Panc1 (cell line): ENCODE data around the gene CNTN5. TPM values are rescaled to one million over a fixed set of nuclear protein-coding genes. Genes with fewer than 3 reads are reported as not detected.

Experiments
- ATAC-seq: fragments of 200-7000 bp; cut with Tn5 transposase; 2 replicates; pipeline ENCODE4 v1.9.1; 2020; ENCODE audit warnings: mild to moderate bottlenecking, moderate library complexity
- BruUV-seq: library from RNA; stranded (reverse); fragments of 400-500 nt; replicated peaks from 2 replicates; lab custom pipeline; 2021; lab: Mats Ljungman, UMichigan
- CTCF ChIA-PET: fragments of 300-600 bp; sonication (Branson Sonifier 250); formaldehyde crosslinking; loops from one replicate; lab custom pipeline; 2022; ENCODE audit warnings: antibody characterized with exemption; lab: Charles Lee
- POLR2A ChIA-PET: fragments of 300-600 bp; sonication (Branson Sonifier 250); formaldehyde crosslinking; loops from one replicate; lab custom pipeline; 2022; ENCODE audit warnings: antibody characterized with exemption; lab: Charles Lee
- DNase-seq: peaks from one replicate; pipeline ENCODE4 v3.0.0-alpha.2; 2010; ENCODE audit warnings: low read depth, low spot score
- H3K27ac ChIP-seq: 2 replicates; pipeline ENCODE4 v1.5.1; 2011; ENCODE audit warnings: mild to moderate bottlenecking, low read length, inconsistent platforms
- H3K27me3 ChIP-seq: fragments of 200-500 bp; sonication (Bioruptor generic); 2 replicates; pipeline ENCODE4 v1.6.0; 2014; ENCODE audit warnings: low read length, inconsistent platforms; ENCODE audit not compliant: control insufficient read depth, insufficient read depth
- H3K36me3 ChIP-seq: fragments of 200-500 bp; sonication (Bioruptor generic); 2 replicates; pipeline ENCODE4 v1.5.1; 2014; ENCODE audit warnings: inconsistent platforms, mild to moderate bottlenecking, low read length, moderate library complexity; ENCODE audit not compliant: control insufficient read depth, insufficient read depth
- H3K4me1 ChIP-seq: 2 replicates; pipeline ENCODE4 v1.5.1; 2011; ENCODE audit warnings: inconsistent platforms, mild to moderate bottlenecking, low read length, moderate library complexity; ENCODE audit not compliant: control insufficient read depth, insufficient read depth
- H3K4me3 ChIP-seq, 2 experiments: 2 replicates each; pipeline ENCODE4 v1.5.1; 2011 to 2012; ENCODE audit warnings: low read depth in 2 of 2, low read length in 2 of 2, mild to moderate bottlenecking in 2 of 2, inconsistent platforms in 1 of 2, moderate library complexity in 1 of 2
- H3K9me3 ChIP-seq: fragments of 200-500 bp; sonication (Bioruptor generic); 2 replicates; pipeline ENCODE4 v1.5.1; 2014; ENCODE audit warnings: low read depth, mild to moderate bottlenecking, inconsistent platforms, low read length, moderate library complexity; ENCODE audit not compliant: control insufficient read depth, insufficient read depth
- CTCF ChIP-seq: fragments of 450-650 bp; IDR thresholded peaks from 2 replicates; pipeline ENCODE4 v1.5.1; 2017; ENCODE audit warnings: mild to moderate bottlenecking
- POLR2AphosphoS5 ChIP-seq: IDR thresholded peaks from 2 replicates; pipeline ENCODE4 v1.6.1; 2012; ENCODE audit warnings: mild to moderate bottlenecking, low read depth, low read length, moderate library complexity
- REST ChIP-seq, 2 experiments: IDR thresholded peaks; 2 replicates each; pipeline ENCODE4 v1.6.1; 2011 to 2012; ENCODE audit warnings: low read depth in 2 of 2, control low read depth in 1 of 2, low read length in 1 of 2, mild to moderate bottlenecking in 1 of 2, moderate library complexity in 1 of 2; ENCODE audit not compliant: insufficient read depth in 1 of 2
- SIN3A ChIP-seq: IDR thresholded peaks from 2 replicates; pipeline ENCODE4 v1.6.1; 2012; ENCODE audit warnings: low read depth, mild to moderate bottlenecking, low read length, moderate library complexity, borderline replicate concordance; ENCODE audit not compliant: insufficient read depth
- TCF7L2 ChIP-seq: IDR thresholded peaks from 2 replicates; pipeline ENCODE4 v1.6.1; 2011; ENCODE audit warnings: mild to moderate bottlenecking, low read depth, low read length, inconsistent platforms
- in situ Hi-C: cut with HindIII; loops from 2 replicates; pipeline ENCODE4 v1.10.0; 2016; ENCODE audit warnings: low sequenced_read_pairs, low pct_unique_long_range_greater_than_20kb
- intact Hi-C: fragments of 100-400 bp; cut with micrococcal nuclease; formaldehyde crosslinking; loops from one replicate; pipeline ENCODE4 v1.10.0; 2022; ENCODE audit not compliant: unreplicated experiment
- total RNA-seq: library from RNA; stranded (reverse); gene quantifications from one replicate; pipeline ENCODE4 v1.2.1, GENCODE V29; 2021; ENCODE audit not compliant: unreplicated experiment

The CNTN5 gene
- total RNA-seq, 1 experiment from 2014 or later: not detected

GRCh38 chr11:99634581-99634980, 613.8 kb downstream of the CNTN5 start:
- Histone ChIP-seq H3K36me3 (no peaks in the 10 kb centered on the region), H3K9me3 (no peaks in the 10 kb centered on the region), H3K27me3 (no peaks in the 10 kb centered on the region), H3K27ac (no peak overlapping the region), H3K4me1 (no peaks in the 10 kb centered on the region), H3K4me3 (no peak overlapping the region)
- POLR2A ChIA-PET: no interaction called here
- intact Hi-C loops (no loop called here), in situ Hi-C loops (no loop called here)
- TF ChIP-seq POLR2AphosphoS5: no peak
- TF ChIP-seq TCF7L2: no peak
- DNase-seq (no peak), ATAC-seq (no peak)
- CTCF ChIA-PET: no interaction called here
- BruUV-seq: no TSS peak

- BruUV-seq: no TSS peak
- Histone ChIP-seq H3K9me3 (no peaks in the 10 kb centered on the region), H3K4me1 (no peaks in the 10 kb centered on the region), H3K4me3 (no peak overlapping the region), H3K36me3 (no peaks in the 10 kb centered on the region), H3K27ac (no peak overlapping the region), H3K27me3 (no peaks in the 10 kb centered on the region)
- POLR2A ChIA-PET: no interaction called here
- TF ChIP-seq TCF7L2 (no peak), CTCF (no peak)
- CTCF ChIA-PET: no interaction called here
- ATAC-seq (no peak), DNase-seq (no peak)
- intact Hi-C loops (no loop called here), in situ Hi-C loops (no loop called here)
Observed at GRCh38 chr11:99638073-99638553, 617.4 kb downstream of the CNTN5 start.

- intact Hi-C loops: no loop called here
- TF ChIP-seq TCF7L2 (no peak), REST (IDR thresholded peaks at IDR 0.05; ENCODE audit: insufficient read depth in 1 of 2, low read depth in 2 of 2, low read length in 1 of 2) (no peak), POLR2AphosphoS5 (no peak), SIN3A (no peak), CTCF (no peak)
- Histone ChIP-seq H3K27me3 (no peaks in the 10 kb centered on the region), H3K9me3 (no peaks in the 10 kb centered on the region), H3K36me3 (no peaks in the 10 kb centered on the region), H3K27ac (no peak overlapping the region), H3K4me3 (no peak overlapping the region), H3K4me1 (no peaks in the 10 kb centered on the region)
- ATAC-seq (no peak), DNase-seq (no peak)
- in situ Hi-C loops: no loop called here
- ChIA-PET POLR2A (no interaction called here), CTCF (no interaction called here)
- BruUV-seq: no TSS peak
Observed at GRCh38 chr11:99640671-99641070, 619.9 kb downstream of the CNTN5 start.
